Gastroesophageal sphincter (tissue), 4 donors: ENCODE results near the gene PCDHA2. TPM values are rescaled to one million over a fixed set of nuclear protein-coding genes. Genes with fewer than 3 reads are reported as not detected.

ENCODE experiments used
- ATAC-seq: fragments of 150-250 bp; one replicate; pipeline ENCODE4 v1.9.1; 2016; ENCODE audit warnings: mild to moderate bottlenecking, moderate library complexity
- H3K27ac ChIP-seq, 4 donors: fragments of 200-600 bp; sonication (generic) in 3 of 4; 1 replicate in 3 of 4; 2 replicates in 1 of 4; pipeline ENCODE4 v1.5.1; 2016 to 2019
- H3K27me3 ChIP-seq: fragments of 200-600 bp; sonication (generic); one replicate; pipeline ENCODE4 v1.5.1; 2019
- H3K36me3 ChIP-seq, 2 donors: fragments of 200-600 bp; sonication (generic); one replicate each; pipeline ENCODE4 v1.5.1; 2019; ENCODE audit warnings: control low read depth in 1 of 2
- H3K4me1 ChIP-seq, 3 donors: fragments of 200-600 bp; sonication (generic); 1 replicate in 2 of 3; 2 replicates in 1 of 3; pipeline ENCODE4 v1.5.1; 2016 to 2019; ENCODE audit warnings: control low read depth in 2 of 3
- H3K4me3 ChIP-seq, 2 donors: fragments of 200-600 bp; sonication (generic); one replicate each; pipeline ENCODE4 v1.5.1; 2019; ENCODE audit warnings: mild to moderate bottlenecking in 1 of 2, moderate library complexity in 1 of 2
- H3K9me3 ChIP-seq, 3 donors: fragments of 200-600 bp; sonication (generic); one replicate each; pipeline ENCODE4 v1.5.1; 2017 to 2019; ENCODE audit warnings: control low read depth in 2 of 3
- CTCF ChIP-seq, 4 experiments: fragments of 200-600 bp in 2 of 4; fragments of 450-650 bp in 2 of 4; sonication (generic) in 1 of 4; IDR thresholded peaks; one replicate each; pipeline ENCODE4 v1.5.1; 2017 to 2019; ENCODE audit warnings: antibody characterized with exemption in 4 of 4, mild to moderate bottlenecking in 2 of 4, moderate library complexity in 2 of 4
- EP300 ChIP-seq: sonication (generic); formaldehyde crosslinking; IDR thresholded peaks from one replicate; pipeline ENCODE4 v1.6.1; 2017; ENCODE audit warnings: antibody characterized with exemption, mild to moderate bottlenecking
- POLR2A ChIP-seq, 2 donors: fragments of 450-650 bp; IDR thresholded peaks; one replicate each; pipeline ENCODE4 v1.6.1; 2017; ENCODE audit warnings: antibody characterized with exemption in 2 of 2, mild to moderate bottlenecking in 2 of 2, moderate library complexity in 1 of 2
- POLR2AphosphoS5 ChIP-seq: sonication (generic); formaldehyde crosslinking; IDR thresholded peaks from one replicate; pipeline ENCODE4 v1.6.1; 2017; ENCODE audit warnings: antibody characterized with exemption
- WGBS, 2 donors: methylation state at CpG; one replicate each; pipeline ENCODE4 v1.1.5; 2018; ENCODE audit warnings: low coverage in 1 of 2; 5-methylcytosine and 5-hydroxymethylcytosine counted together
- total RNA-seq, 4 donors: library from RNA; depleted of rRNA; stranded (reverse); fragments of >200 nt; gene quantifications; one replicate each; pipeline ENCODE4 v1.1.0, GENCODE V29; 2016

The PCDHA2 gene
- under 1 TPM in 2 of 4 donors, not detected in 2; 0.19 to 0.27 TPM for total RNA-seq

- H3K4me1 ChIP-seq = no peaks in the 10 kb centered on the region
- TF ChIP-seq POLR2AphosphoS5 = no peak
- TF ChIP-seq POLR2A (IDR thresholded peaks at IDR 0.05) = no peak
- TF ChIP-seq CTCF (IDR thresholded peaks at IDR 0.05) = peak in 1 of 4 experiments; percentile 36
- no peak for ATAC-seq
- peaks cover 0 to 69% (median 0%) of the 10 kb centered on the region in 3 donors for H3K9me3 ChIP-seq
- H3K4me3 ChIP-seq = peak within 1 kb of the TSS in 1 of 2 donors; percentile 28
- WGBS, 2 donors = 11 to 31% methylated on average over 4 to 14 of the region's 27 CpGs
- H3K36me3 ChIP-seq = no peaks in the 10 kb centered on the region
- H3K27me3 ChIP-seq = peaks cover 51% of the 10 kb centered on the region
- H3K27ac ChIP-seq = no peak within 1 kb of the TSS
Measured at GRCh38 chr5:140794595-140795258, at the start of gene PCDHA2. Gene PCDHA2, plus strand, starts transcription at chr5:140794852.

- 80% methylated on average over 1 of the region's 5 CpGs; no CpG with 5 or more reads in 1 of the 2 donors for WGBS, 2 donors
- Histone ChIP-seq H3K4me1 (no peaks in the 10 kb centered on the region), H3K4me3 (no peak overlapping the region), H3K27me3 (peaks cover 11% of the 10 kb centered on the region), H3K36me3 (no peaks in the 10 kb centered on the region), H3K9me3 (peaks cover 0 to 78% (median 0%) of the 10 kb centered on the region in 3 donors), H3K27ac (no peak overlapping the region)
- ATAC-seq = no peak
- no peak for TF ChIP-seq CTCF (IDR thresholded peaks at IDR 0.05)
Measured at GRCh38 chr5:140753561-140753960, 41.1 kb upstream of the PCDHA2 start.

GRCh38 chr5:140764177-140764973 is 30.3 kb upstream of the PCDHA2 start:
- Histone ChIP-seq H3K27ac (no peak overlapping the region), H3K36me3 (no peaks in the 10 kb centered on the region), H3K4me1 (no peaks in the 10 kb centered on the region), H3K4me3 (no peak overlapping the region), H3K27me3 (no peaks in the 10 kb centered on the region), H3K9me3 (peaks cover 7 to 100% (median 9%) of the 10 kb centered on the region in 3 donors)
- TF ChIP-seq EP300 (no peak), POLR2A (IDR thresholded peaks at IDR 0.05) (no peak), CTCF (IDR thresholded peaks at IDR 0.05) (no peak), POLR2AphosphoS5 (no peak)
- 77 to 92% methylated on average over 2 of the region's 2 CpGs for WGBS, 2 donors
- ATAC-seq = no peak

GRCh38 chr5:140767444-140767843 is 27.2 kb upstream of the PCDHA2 start:
- no peaks in the 10 kb centered on the region for H3K27me3 ChIP-seq
- no peak for ATAC-seq
- TF ChIP-seq CTCF (IDR thresholded peaks at IDR 0.05) (no peak), POLR2AphosphoS5 (no peak), EP300 (no peak), POLR2A (IDR thresholded peaks at IDR 0.05) (no peak)
- H3K36me3 ChIP-seq = no peaks in the 10 kb centered on the region
- 40 to 81% methylated on average over 1 to 4 of the region's 4 CpGs for WGBS, 2 donors
- peaks cover 7 to 97% (median 8%) of the 10 kb centered on the region in 3 donors for H3K9me3 ChIP-seq
- no peak overlapping the region for H3K4me3 ChIP-seq
- no peaks in the 10 kb centered on the region for H3K4me1 ChIP-seq
- H3K27ac ChIP-seq = no peak overlapping the region
